PFSK-1 (cell line): ENCODE data around the gene DLGAP1.

Experiments used
- REST ChIP-seq, 2 experiments: IDR thresholded peaks; 2 replicates each; pipeline versions ENCODE4 v1.6.1 to v1.8.0; 2011 to 2012; ENCODE audit warnings: low read depth in 2 of 2, low read length in 2 of 2, control low read depth in 1 of 2, inconsistent platforms in 1 of 2, mild to moderate bottlenecking in 1 of 2, moderate library complexity in 1 of 2; ENCODE audit not compliant: insufficient read depth in 1 of 2
- SIN3A ChIP-seq: IDR thresholded peaks from 2 replicates; pipeline ENCODE4 v1.6.1; 2012; ENCODE audit warnings: mild to moderate bottlenecking, low read length, moderate library complexity, borderline replicate concordance; ENCODE audit not compliant: insufficient read depth

DNA sequence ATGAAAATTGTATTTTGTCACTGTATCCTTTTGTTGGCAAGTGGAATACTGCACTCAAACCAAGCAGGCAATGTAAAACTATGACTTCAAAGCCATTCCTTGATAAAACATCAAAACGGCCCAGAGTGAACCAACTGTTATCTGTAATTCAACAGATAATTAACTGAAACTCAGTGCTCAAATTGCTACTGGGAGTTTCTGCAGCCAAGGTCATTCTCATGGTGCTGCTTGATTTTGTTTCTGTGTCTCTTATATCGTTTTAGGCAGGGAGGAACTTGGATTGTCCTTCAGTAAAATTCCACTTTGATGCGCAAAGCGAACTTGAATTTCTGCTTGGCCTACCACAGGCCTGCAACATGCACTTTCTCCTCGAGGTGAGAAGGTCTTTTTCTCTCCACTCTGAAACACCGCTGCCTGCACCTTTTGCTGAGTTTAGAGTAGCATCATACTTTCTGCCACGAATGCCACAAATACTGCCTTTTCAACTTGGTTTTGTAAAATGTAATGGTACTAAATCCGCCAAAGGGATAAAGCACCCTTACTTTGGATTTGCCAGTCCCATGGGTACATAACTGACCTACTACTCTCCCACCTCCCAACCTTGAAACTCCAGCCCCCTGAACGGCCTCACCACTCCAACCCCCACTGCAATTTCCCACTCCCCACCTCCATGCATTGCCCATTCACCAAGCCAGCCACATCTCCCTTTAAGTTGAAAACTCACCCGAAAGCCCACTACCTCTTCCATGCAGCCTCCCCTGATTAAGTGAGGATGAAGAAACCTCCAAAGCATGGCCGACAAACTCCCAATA, 800.5 kb downstream of the DLGAP1 start:
- TF ChIP-seq SIN3A (no peak), REST (IDR thresholded peaks at IDR 0.05; ENCODE audit: insufficient read depth in 1 of 2, low read depth in 2 of 2, low read length in 2 of 2) (no peak)
